GM19397 (cell line): ENCODE measurements around the gene HNF1B.
A peak's percentile ranks its signal among the peaks of the same experiment; 100 is the strongest.

ENCODE experiments used
- ATAC-seq: cut with Tn5 transposase; IDR thresholded peaks from one replicate; pipeline ENCODE4 v1.9.1; 2021; ENCODE audit warnings: mild to moderate bottlenecking, moderate library complexity; ENCODE audit not compliant: unreplicated experiment

HNF1B gene

GRCh38 chr17:37676115-37676925, 68.5 kb downstream of the HNF1B start:
- no peak for ATAC-seq

- no peak for ATAC-seq
Measured at GRCh38 chr17:37674511-37674910, 70.3 kb downstream of the HNF1B start.

- ATAC-seq: no peak
Measured at GRCh38 chr17:37673386-37673785, 71.5 kb downstream of the HNF1B start.

DNA sequence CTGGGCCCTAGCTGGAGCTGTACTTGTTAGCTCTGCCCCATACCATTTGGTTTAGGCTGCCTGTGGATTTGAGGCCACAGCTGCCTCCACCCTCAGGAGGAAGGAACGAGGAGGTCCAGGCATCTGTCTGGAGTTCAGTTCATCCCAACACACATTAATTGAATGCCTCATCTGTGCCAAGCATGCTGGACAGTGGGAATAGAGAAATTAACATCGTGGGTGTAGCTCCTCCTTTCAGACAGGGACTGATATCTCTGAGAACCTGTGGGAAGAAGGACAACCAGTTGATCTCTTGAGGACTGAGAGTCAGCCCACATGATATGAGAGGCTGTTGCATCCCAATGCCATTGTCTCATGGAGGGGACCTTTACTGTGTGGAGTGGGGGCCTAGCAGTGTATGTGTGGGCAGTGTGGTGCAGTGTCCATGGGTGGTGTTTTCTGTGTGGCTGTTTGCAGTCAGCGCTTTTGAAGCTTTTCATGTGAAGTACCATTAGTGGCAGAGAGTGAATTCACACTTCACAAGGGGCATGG, 72.2 kb downstream of the HNF1B start:
- no peak for ATAC-seq

DNA sequence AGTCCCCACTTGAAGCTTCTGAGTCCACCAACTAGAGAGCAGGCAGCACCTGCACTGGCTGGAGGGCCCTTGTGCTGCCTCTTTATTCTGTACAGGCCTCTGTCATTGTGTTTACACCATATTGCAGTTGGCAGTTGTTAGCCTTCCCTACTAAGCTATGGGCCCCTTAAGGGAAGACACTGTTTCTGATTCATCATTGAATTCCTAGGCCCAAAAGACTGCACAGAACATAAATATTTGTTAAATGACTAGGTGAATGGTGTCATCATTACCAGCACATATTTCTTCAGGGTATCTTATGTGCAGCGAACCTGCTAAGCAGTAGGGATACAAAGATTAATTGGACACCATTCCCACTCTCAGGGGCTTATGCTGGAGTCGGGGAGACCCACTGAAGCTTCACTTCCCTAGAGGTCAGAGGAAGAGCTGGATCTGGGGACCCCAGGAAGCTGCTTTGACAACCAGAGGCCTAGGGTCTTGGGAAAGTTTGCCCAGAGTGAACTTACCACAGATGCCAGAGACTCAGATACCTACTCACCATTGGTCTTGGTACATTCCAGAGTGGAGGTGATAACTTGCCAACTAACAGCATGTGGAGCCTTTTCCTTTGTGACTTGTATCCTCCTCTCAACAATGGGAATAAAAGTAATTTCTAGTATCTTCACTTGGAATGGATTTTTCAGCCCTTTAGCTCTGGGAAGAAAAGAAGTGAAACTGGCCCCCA, 72.9 kb downstream of the HNF1B start:
- ATAC-seq: no peak

DNA sequence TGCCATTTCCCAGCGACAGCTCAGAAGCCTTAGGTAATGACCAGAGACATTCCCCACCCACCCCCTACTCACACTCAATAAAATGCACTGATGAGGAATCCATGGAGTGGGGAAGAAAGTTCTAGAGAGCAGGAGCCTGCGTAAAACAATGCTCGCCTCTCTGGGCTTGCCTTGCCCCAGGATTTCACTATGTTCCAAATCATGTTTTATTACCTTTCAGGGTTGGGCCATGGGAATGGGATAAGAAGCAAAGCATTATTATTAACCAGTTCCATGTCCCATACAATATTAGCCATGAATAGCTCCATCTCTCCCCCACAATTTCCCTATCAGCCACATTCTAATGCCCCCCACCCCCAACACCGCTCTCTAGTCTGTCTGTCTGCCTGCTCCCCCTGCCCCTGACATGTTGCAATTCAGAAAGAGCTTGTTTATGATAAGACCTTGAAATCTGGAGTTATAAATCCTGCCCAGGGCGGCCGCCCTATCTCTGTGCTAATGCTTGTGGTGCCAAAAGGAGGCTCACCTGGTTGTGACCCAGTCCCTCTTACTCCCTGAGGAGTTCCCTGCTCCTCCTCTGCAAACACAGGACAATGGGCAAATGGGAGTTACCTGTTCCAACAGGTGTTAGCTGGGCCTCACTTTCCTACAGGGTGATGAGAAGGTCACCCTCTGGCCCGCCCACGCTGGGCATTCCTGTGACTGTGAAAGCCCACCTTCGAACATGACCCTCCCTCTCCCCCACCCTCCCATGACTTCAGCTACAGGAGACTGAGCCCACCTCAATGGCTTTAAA, 73.6 kb downstream of the HNF1B start:
- ATAC-seq: no peak

DNA sequence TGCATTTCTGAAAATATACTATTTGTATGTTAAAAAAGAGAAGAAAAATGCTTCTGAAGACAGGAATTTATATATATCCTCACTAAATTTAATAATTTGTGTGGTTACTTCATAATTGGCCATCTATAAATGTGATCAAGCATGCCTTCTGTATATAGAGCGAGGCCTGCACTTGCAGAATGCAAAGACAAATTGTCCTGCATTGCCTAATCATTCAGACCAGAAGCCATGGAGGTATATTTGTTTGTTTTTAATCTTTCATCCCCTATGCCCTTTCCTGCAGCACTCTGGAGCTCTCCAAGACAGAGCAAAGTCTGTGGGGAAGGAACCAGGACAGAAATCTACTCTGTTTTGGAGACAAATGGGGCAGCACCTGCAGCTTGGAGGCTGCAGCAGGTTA, 77.8 kb downstream of the HNF1B start:
- no peak for ATAC-seq

DNA sequence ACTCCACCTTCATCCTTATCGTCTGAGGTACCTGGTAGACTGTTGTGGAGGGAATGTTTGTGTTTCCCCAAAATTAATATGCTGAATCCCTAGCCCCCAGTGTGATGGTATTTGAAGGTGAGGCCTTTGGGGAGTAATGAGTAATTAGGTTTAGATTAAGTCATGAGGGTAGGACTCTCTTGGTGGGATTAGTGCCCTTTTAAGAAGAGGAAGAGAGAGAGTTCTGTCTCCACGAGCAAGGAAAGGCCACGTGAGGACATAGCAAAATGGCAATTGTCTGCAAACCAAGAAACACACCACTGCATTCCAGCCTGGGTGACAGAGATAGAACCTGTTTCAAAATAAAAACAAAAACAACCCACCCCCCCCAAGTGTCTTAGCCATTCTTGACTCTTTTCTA, 80.6 kb downstream of the HNF1B start:
- no peak for ATAC-seq

DNA sequence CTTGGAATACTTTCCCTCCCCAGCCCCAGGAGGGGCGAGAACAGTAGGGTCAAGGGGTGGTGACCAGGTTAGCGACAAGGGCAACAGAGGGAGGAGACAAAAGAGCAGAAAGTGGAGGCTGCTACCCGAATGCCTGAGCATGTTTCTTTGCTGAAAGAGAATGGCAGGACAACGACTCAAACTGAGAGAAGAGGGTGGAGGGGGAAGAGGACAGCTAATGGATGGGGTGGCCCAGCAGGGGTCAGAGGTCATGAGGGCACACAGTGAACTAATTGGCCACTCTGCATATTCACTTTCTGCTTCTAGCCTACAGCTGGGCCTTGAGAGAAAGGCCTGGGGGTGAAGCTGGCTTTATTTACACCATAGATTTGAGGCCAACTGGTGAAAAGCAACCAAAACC, 82.5 kb downstream of the HNF1B start:
- ATAC-seq: no peak

DNA sequence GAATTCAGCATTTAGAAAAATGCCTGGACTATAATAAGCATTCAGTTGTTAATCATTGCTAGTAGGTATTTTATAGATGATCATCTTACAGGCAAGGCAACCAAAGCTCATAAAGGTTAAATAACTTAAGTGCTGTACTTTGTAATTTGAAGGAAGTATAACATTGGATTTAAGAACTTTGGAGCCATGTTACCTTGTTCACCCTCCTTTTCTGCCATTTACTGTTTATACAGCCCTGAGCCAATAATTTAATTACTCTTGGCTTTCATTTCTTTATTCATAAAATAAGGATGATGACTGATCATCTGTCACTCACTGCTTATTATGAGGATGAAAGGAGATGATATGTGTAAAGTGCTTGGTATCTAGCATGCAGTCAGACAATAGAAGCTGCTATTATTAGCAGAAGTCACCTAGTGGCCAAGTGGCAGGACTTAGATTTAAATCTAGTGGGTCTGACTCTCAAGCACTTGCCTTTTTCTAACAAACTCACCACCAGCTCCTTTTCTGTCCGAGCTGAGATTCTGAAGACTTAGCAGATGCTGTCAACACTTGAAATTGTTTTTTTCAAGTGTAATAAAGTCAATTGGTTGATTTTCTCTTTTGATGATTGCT, 83.4 kb downstream of the HNF1B start:
- no peak for ATAC-seq

GRCh38 chr17:37659925-37660324, 84.9 kb downstream of the HNF1B start:
- ATAC-seq: no peak

GRCh38 chr17:37657202-37657601, 87.7 kb downstream of the HNF1B start:
- no peak for ATAC-seq

- no peak for ATAC-seq
Measured at GRCh38 chr17:37651849-37652248, 93.0 kb downstream of the HNF1B start.

DNA sequence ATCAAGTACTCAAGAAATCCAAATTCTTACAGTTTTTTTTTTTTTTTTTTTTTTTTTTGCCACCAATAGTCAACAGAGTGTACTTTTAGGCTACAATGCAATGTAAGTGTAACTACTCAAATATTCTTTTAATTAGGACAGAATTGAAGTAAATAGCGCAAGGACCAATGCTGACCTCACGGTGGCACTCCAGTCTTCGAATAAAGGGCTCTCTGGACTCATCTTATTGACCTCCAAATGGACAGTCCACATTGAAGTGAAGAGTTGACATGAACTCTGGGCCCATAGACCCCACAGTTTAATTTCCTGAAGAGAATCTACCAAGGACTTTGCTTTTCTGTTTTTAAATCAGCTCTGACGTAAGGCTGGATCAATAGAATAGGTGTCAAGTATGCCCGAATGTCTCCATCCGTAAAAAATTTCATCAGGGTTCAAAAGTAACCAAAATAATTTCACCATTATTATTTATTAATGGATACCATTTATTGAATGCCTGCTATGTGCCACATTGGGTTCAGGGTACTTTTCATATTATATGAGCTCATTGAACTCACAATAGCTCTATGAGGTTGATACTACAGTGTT, 94.3 kb downstream of the HNF1B start:
- no peak for ATAC-seq

DNA sequence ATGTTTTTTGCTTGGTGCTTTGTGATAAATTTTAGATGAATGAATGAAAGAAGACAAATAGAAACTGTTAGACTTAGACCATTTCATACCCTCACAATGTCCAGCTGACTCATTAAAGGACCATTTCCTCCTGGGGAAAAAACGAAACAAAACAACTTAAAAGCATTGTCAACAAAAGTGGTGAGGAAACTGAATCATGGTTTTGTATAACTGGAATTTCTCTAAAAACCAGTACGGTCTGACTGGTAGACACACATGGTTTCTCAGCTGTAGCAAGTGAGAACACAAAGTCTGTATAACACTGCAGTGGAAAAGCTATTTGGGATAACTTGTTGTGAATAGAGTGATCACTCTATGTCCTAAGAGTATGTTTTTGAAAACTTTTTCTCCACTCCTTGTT, 96.3 kb downstream of the HNF1B start:
- ATAC-seq: no peak

DNA sequence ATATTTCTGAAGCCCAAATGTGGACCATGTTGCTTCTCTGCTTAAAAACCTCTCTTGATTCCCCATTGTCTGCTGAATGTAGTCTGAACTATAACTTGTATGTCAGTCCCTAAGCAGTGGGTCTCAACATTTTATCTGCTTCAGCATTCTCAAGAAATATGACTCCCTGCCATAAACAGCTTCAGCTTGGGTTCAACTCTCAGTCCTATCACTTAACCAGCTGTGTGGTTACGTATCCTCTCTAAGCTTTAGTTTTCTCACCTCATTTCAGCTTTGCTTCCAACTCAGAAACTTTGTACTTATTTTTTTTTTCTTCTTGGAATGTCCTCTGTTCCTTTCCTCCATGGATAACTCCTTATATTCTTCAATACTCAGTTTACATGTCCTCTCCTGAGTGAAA, 97.0 kb downstream of the HNF1B start:
- no peak for ATAC-seq

GRCh38 chr17:37643869-37644268, 101.0 kb downstream of the HNF1B start:
- no peak for ATAC-seq

- peak; percentile 93 for ATAC-seq
Measured at GRCh38 chr17:37643118-37643766, 101.6 kb downstream of the HNF1B start, which contains the start of gene DDX52. TSS of gene DDX52 (minus strand) at chr17:37643446. CDS start at chr17:37643420, 26 bp downstream.

GRCh38 chr17:37642681-37643080, 102.2 kb downstream of the HNF1B start:
- no peak for ATAC-seq

DNA sequence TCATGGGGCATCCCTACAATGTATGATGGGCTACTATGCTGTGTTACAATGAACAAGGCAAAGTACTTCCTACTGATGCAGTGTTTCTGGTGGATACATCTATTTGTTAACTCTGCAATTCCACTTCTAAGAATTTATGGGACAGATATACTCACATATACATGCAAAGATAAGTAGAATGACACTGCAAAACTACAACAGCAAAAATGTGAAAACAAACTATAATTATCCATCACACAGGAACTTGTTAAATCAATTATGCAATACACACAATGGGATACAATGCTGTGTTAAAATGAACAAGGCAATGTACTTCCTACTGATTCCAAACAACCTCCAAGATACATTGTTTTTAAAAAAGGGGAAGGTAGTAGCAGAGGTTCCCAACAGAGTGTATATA, 104.8 kb downstream of the HNF1B start:
- no peak for ATAC-seq
